HEK293 (cell line): ENCODE results near the gene HOXD3.
A peak's percentile ranks its signal among the peaks of the same experiment; 100 is the strongest.

Experiments
- GLIS2 ChIP-seq: fragments of 450-650 bp; formaldehyde crosslinking; IDR thresholded peaks from 2 replicates; pipeline ENCODE4 v1.5.1; 2016; ENCODE audit warnings: missing biosample characterization, missing genetic modification characterization
- SP2 ChIP-seq: fragments of 450-650 bp; formaldehyde crosslinking; IDR thresholded peaks from 2 replicates; pipeline ENCODE4 v1.5.1; 2016; ENCODE audit warnings: missing biosample characterization, missing genetic modification characterization
- SP7 ChIP-seq: fragments of 450-650 bp; formaldehyde crosslinking; IDR thresholded peaks from 2 replicates; pipeline ENCODE4 v1.5.1; 2016; ENCODE audit warnings: missing biosample characterization, missing genetic modification characterization
- ZBTB7A ChIP-seq: fragments of 450-650 bp; formaldehyde crosslinking; IDR thresholded peaks from 2 replicates; pipeline ENCODE4 v1.5.1; 2016; ENCODE audit warnings: low read depth, missing biosample characterization, missing genetic modification characterization
- ZNF114 ChIP-seq: fragments of 450-650 bp; formaldehyde crosslinking; IDR thresholded peaks from 2 replicates; pipeline ENCODE4 v1.5.0; 2017; ENCODE audit warnings: missing biosample characterization, missing genetic modification characterization
- ZNF138 ChIP-seq: fragments of 450-650 bp; formaldehyde crosslinking; IDR thresholded peaks from 2 replicates; pipeline ENCODE4 v1.5.1; 2016; ENCODE audit warnings: missing biosample characterization, missing genetic modification characterization, borderline replicate concordance
- ZNF157 ChIP-seq: fragments of 450-650 bp; formaldehyde crosslinking; IDR thresholded peaks from 2 replicates; pipeline ENCODE4 v1.5.1; 2016; ENCODE audit warnings: missing biosample characterization, missing genetic modification characterization
- ZNF302 ChIP-seq: fragments of 450-650 bp; formaldehyde crosslinking; IDR thresholded peaks from 2 replicates; pipeline ENCODE4 v1.5.1; 2016; ENCODE audit warnings: missing biosample characterization, missing genetic modification characterization, low read depth
- ZNF433 ChIP-seq: fragments of 450-650 bp; formaldehyde crosslinking; IDR thresholded peaks from 2 replicates; pipeline ENCODE4 v1.5.1; 2016; ENCODE audit warnings: missing biosample characterization, missing genetic modification characterization, low read depth
- ZNF600 ChIP-seq: fragments of 450-650 bp; formaldehyde crosslinking; IDR thresholded peaks from 2 replicates; pipeline ENCODE4 v1.5.1; 2016; ENCODE audit warnings: missing biosample characterization, missing genetic modification characterization
- ZNF660 ChIP-seq: fragments of 450-650 bp; IDR thresholded peaks from 2 replicates; pipeline ENCODE4 v1.5.1; 2018; ENCODE audit warnings: missing biosample characterization, mild to moderate bottlenecking, missing genetic modification characterization
- ZNF777 ChIP-seq: fragments of 450-650 bp; formaldehyde crosslinking; IDR thresholded peaks from 2 replicates; pipeline ENCODE4 v1.5.1; 2017; ENCODE audit warnings: missing biosample characterization, missing genetic modification characterization, borderline replicate concordance
- TF ChIP-seq, protein P1 (sequence below): fragments of 450-650 bp; formaldehyde crosslinking; IDR thresholded peaks from 2 replicates; pipeline ENCODE4 v1.5.1; 2017; ENCODE audit warnings: missing biosample characterization, missing genetic modification characterization
- TF ChIP-seq, protein P2 (sequence below): fragments of 450-650 bp; formaldehyde crosslinking; IDR thresholded peaks from 2 replicates; pipeline ENCODE4 v1.5.1; 2016; ENCODE audit warnings: missing biosample characterization, missing genetic modification characterization, borderline replicate concordance
- TF ChIP-seq, protein P3 (sequence below): fragments of 450-650 bp; formaldehyde crosslinking; IDR thresholded peaks from 2 replicates; pipeline ENCODE4 v1.5.1; 2016; ENCODE audit warnings: missing biosample characterization, missing genetic modification characterization
- TF ChIP-seq, protein P4 (sequence below): fragments of 450-650 bp; formaldehyde crosslinking; IDR thresholded peaks from 2 replicates; pipeline ENCODE4 v1.5.1; 2016; ENCODE audit warnings: missing biosample characterization, missing genetic modification characterization
- TF ChIP-seq, protein P5 (sequence below): fragments of 450-650 bp; formaldehyde crosslinking; IDR thresholded peaks from 2 replicates; pipeline ENCODE4 v1.5.1; 2017; ENCODE audit warnings: missing biosample characterization, mild to moderate bottlenecking, missing genetic modification characterization, moderate library complexity
- TF ChIP-seq, protein P6 (sequence below): fragments of 450-650 bp; formaldehyde crosslinking; IDR thresholded peaks from 2 replicates; pipeline ENCODE4 v1.5.1; 2017; ENCODE audit warnings: missing biosample characterization, missing genetic modification characterization

The HOXD3 gene

DNA sequence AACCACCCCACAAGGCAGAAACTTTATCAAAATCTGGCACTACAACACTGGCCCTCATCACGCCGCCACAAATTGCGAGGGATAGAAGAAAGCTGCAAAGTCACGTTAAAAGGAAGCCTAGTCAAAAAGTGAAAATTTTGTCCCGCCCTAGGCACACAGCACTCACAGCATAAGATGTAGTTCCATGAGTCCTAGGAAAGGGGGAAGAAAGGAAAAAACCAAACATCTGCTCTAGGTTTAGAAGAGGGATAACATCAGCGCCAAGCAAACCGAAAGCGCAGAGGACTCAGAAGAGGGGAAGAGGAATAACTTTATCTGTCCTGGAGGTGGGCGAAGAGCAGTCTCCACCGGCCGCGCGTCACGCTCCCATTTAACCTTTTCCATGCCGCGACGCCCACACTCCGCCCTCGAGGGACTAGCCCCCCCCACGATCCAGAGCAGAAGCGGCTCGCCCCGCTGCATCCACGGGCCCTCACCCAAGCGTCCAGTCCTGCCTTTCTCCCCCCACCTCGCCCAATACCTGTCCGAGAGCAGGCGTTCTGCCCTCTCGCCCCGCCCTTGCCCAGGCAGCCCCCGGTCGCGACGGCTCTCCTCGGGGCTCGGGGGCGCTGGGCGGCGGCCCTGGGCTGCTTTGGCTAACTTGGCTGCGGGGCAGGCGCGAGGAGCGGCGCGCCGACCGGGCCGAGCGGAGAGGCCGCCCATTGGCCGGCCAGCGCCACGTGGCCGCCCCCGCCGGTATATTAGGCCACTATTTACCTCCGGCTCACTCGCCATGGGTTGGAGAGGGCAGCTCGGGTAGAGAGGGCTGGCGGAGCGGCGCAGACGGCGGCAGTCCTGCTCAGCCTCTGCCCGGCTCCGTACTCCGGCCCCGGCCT, 31.0 kb downstream of the HOXD3 start, which contains the start of gene HOXD1 (continued):
- TF ChIP-seq SP2 (tag by site-specific recombination): peak; percentile 40; the same call in 1 of the 2 replicates
- peak; percentile 65 for TF ChIP-seq GLIS2 (tag by site-specific recombination)
- TF ChIP-seq, protein P1, sequence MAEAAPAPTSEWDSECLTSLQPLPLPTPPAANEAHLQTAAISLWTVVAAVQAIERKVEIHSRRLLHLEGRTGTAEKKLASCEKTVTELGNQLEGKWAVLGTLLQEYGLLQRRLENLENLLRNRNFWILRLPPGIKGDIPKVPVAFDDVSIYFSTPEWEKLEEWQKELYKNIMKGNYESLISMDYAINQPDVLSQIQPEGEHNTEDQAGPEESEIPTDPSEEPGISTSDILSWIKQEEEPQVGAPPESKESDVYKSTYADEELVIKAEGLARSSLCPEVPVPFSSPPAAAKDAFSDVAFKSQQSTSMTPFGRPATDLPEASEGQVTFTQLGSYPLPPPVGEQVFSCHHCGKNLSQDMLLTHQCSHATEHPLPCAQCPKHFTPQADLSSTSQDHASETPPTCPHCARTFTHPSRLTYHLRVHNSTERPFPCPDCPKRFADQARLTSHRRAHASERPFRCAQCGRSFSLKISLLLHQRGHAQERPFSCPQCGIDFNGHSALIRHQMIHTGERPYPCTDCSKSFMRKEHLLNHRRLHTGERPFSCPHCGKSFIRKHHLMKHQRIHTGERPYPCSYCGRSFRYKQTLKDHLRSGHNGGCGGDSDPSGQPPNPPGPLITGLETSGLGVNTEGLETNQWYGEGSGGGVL: peak; percentile 38
- TF ChIP-seq, protein P2, sequence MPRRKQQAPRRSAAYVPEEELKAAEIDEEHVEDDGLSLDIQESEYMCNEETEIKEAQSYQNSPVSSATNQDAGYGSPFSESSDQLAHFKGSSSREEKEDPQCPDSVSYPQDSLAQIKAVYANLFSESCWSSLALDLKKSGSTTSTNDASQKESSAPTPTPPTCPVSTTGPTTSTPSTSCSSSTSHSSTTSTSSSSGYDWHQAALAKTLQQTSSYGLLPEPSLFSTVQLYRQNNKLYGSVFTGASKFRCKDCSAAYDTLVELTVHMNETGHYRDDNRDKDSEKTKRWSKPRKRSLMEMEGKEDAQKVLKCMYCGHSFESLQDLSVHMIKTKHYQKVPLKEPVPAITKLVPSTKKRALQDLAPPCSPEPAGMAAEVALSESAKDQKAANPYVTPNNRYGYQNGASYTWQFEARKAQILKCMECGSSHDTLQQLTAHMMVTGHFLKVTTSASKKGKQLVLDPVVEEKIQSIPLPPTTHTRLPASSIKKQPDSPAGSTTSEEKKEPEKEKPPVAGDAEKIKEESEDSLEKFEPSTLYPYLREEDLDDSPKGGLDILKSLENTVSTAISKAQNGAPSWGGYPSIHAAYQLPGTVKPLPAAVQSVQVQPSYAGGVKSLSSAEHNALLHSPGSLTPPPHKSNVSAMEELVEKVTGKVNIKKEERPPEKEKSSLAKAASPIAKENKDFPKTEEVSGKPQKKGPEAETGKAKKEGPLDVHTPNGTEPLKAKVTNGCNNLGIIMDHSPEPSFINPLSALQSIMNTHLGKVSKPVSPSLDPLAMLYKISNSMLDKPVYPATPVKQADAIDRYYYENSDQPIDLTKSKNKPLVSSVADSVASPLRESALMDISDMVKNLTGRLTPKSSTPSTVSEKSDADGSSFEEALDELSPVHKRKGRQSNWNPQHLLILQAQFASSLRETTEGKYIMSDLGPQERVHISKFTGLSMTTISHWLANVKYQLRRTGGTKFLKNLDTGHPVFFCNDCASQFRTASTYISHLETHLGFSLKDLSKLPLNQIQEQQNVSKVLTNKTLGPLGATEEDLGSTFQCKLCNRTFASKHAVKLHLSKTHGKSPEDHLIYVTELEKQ (tag by site-specific recombination): 0 out of 2 replicates have a peak, but pooled peaks have one; percentile 16
- peak; percentile 99 for TF ChIP-seq ZNF777 (tag by site-specific recombination)
- TF ChIP-seq ZNF600: peak; percentile 85; the same call in 1 of the 2 replicates
- no peak for TF ChIP-seq ZNF433 (tag by site-specific recombination)
- TF ChIP-seq SP7 (tag by site-specific recombination): peak; percentile 54; the same call in 1 of the 2 replicates
- TF ChIP-seq ZBTB7A (tag by site-specific recombination): peak; percentile 48; the same call in 1 of the 2 replicates
- no peak for TF ChIP-seq ZNF138 (tag by site-specific recombination)
- no peak for TF ChIP-seq ZNF114 (tag by site-specific recombination)
- TF ChIP-seq, protein P3, sequence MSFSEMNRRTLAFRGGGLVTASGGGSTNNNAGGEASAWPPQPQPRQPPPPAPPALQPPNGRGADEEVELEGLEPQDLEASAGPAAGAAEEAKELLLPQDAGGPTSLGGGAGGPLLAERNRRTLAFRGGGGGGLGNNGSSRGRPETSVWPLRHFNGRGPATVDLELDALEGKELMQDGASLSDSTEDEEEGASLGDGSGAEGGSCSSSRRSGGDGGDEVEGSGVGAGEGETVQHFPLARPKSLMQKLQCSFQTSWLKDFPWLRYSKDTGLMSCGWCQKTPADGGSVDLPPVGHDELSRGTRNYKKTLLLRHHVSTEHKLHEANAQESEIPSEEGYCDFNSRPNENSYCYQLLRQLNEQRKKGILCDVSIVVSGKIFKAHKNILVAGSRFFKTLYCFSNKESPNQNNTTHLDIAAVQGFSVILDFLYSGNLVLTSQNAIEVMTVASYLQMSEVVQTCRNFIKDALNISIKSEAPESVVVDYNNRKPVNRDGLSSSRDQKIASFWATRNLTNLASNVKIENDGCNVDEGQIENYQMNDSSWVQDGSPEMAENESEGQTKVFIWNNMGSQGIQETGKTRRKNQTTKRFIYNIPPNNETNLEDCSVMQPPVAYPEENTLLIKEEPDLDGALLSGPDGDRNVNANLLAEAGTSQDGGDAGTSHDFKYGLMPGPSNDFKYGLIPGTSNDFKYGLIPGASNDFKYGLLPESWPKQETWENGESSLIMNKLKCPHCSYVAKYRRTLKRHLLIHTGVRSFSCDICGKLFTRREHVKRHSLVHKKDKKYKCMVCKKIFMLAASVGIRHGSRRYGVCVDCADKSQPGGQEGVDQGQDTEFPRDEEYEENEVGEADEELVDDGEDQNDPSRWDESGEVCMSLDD (tag by site-specific recombination): peak; percentile 69; the same call in 1 of the 2 replicates
- TF ChIP-seq, protein P4, sequence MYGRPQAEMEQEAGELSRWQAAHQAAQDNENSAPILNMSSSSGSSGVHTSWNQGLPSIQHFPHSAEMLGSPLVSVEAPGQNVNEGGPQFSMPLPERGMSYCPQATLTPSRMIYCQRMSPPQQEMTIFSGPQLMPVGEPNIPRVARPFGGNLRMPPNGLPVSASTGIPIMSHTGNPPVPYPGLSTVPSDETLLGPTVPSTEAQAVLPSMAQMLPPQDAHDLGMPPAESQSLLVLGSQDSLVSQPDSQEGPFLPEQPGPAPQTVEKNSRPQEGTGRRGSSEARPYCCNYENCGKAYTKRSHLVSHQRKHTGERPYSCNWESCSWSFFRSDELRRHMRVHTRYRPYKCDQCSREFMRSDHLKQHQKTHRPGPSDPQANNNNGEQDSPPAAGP (tag by site-specific recombination): peak; percentile 43; the same call in 1 of the 2 replicates
- TF ChIP-seq ZNF157 (tag by site-specific recombination): no peak
- TF ChIP-seq, protein P5, sequence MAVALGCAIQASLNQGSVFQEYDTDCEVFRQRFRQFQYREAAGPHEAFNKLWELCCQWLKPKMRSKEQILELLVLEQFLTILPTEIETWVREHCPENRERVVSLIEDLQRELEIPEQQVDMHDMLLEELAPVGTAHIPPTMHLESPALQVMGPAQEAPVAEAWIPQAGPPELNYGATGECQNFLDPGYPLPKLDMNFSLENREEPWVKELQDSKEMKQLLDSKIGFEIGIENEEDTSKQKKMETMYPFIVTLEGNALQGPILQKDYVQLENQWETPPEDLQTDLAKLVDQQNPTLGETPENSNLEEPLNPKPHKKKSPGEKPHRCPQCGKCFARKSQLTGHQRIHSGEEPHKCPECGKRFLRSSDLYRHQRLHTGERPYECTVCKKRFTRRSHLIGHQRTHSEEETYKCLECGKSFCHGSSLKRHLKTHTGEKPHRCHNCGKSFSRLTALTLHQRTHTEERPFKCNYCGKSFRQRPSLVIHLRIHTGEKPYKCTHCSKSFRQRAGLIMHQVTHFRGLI (tag by site-specific recombination): 0 out of 2 replicates have a peak, but pooled peaks have one; percentile 9
- TF ChIP-seq, protein P6, sequence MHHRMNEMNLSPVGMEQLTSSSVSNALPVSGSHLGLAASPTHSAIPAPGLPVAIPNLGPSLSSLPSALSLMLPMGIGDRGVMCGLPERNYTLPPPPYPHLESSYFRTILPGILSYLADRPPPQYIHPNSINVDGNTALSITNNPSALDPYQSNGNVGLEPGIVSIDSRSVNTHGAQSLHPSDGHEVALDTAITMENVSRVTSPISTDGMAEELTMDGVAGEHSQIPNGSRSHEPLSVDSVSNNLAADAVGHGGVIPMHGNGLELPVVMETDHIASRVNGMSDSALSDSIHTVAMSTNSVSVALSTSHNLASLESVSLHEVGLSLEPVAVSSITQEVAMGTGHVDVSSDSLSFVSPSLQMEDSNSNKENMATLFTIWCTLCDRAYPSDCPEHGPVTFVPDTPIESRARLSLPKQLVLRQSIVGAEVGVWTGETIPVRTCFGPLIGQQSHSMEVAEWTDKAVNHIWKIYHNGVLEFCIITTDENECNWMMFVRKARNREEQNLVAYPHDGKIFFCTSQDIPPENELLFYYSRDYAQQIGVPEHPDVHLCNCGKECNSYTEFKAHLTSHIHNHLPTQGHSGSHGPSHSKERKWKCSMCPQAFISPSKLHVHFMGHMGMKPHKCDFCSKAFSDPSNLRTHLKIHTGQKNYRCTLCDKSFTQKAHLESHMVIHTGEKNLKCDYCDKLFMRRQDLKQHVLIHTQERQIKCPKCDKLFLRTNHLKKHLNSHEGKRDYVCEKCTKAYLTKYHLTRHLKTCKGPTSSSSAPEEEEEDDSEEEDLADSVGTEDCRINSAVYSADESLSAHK (tag by site-specific recombination): no peak
- TF ChIP-seq ZNF660: peak; percentile 50; the same call in 1 of the 2 replicates
- TF ChIP-seq ZNF302 (tag by site-specific recombination): no peak
